HCT116 (cell line): Measurements from ENCODE around the gene SPARCL1. TPM values are rescaled to one million over a fixed set of nuclear protein-coding genes. Genes with fewer than 3 reads are reported as not detected.

ENCODE experiments used
- CBX3 ChIP-seq: IDR thresholded peaks from 2 replicates; pipeline ENCODE4 v1.6.1; 2012; ENCODE audit warnings: low read depth
- CEBPB ChIP-seq: IDR thresholded peaks from 2 replicates; pipeline ENCODE4 v1.6.1; 2012; ENCODE audit warnings: low read depth
- EZH2phosphoT487 ChIP-seq: fragments of 200-600 bp; IDR thresholded peaks from 2 replicates; pipeline ENCODE4 v1.6.1; 2018; ENCODE audit warnings: antibody characterized with exemption, borderline replicate concordance
- MAX ChIP-seq: IDR thresholded peaks from 2 replicates; pipeline ENCODE4 v1.6.1; 2012
- REST ChIP-seq: IDR thresholded peaks from 2 replicates; pipeline ENCODE4 v1.6.1; 2012; ENCODE audit warnings: low read depth
- SIN3A ChIP-seq: IDR thresholded peaks from 2 replicates; pipeline ENCODE4 v1.6.1; 2012; ENCODE audit warnings: low read depth
- SP1 ChIP-seq: IDR thresholded peaks from 2 replicates; pipeline ENCODE4 v1.6.1; 2012; ENCODE audit warnings: low read depth
- ZBTB33 ChIP-seq: IDR thresholded peaks from 2 replicates; pipeline ENCODE4 v1.6.1; 2011; ENCODE audit warnings: mild to moderate bottlenecking, low read length, moderate library complexity; ENCODE audit not compliant: insufficient replicate concordance; ENCODE audit errors: extremely low read depth
- ZNF274 ChIP-seq: fragments of 200-500 bp; sonication (Bioruptor generic); IDR thresholded peaks from 2 replicates; pipeline ENCODE4 v1.6.1; 2014; ENCODE audit warnings: mild to moderate bottlenecking, low read depth, low read length, inconsistent platforms
- total RNA-seq: library from RNA; stranded (reverse); gene quantifications from one replicate; pipeline ENCODE4 v1.2.1, GENCODE V29; 2021; ENCODE audit not compliant: unreplicated experiment

SPARCL1 gene
- total RNA-seq, 1 experiment from 2014 or later, result 0.96 TPM

GRCh38 chr4:87560802-87561201, 31.6 kb upstream of the SPARCL1 start (continued):
- no peak for TF ChIP-seq ZBTB33
- TF ChIP-seq SP1, result no peak
- no peak for TF ChIP-seq CEBPB
- TF ChIP-seq MAX, result no peak
- TF ChIP-seq ZNF274, result no peak
- no peak for TF ChIP-seq REST
- no peak for TF ChIP-seq SIN3A
- TF ChIP-seq CBX3, result no peak
- TF ChIP-seq EZH2phosphoT487, result no peak
